IPS-18c (cell line): Measurements from ENCODE around the gene AJM1.
"Not testable (repeated sequence)": the region's sequence is repeated elsewhere in the genome, so short reads cannot be mapped to it uniquely, and the experiment has no call there.

Experiments
- H3K4me3 ChIP-seq: 2 replicates; pipeline ENCODE4 v1.7.0; 2013; ENCODE audit warnings: low read depth, mild to moderate bottlenecking, low read length, moderate library complexity; ENCODE audit not compliant: insufficient read depth
- H3K9me3 ChIP-seq: one replicate; pipeline ENCODE4 v1.6.1; 2013; ENCODE audit warnings: mild to moderate bottlenecking, low read length, moderate library complexity; ENCODE audit not compliant: control insufficient read depth, insufficient read depth

Gene AJM1

DNA sequence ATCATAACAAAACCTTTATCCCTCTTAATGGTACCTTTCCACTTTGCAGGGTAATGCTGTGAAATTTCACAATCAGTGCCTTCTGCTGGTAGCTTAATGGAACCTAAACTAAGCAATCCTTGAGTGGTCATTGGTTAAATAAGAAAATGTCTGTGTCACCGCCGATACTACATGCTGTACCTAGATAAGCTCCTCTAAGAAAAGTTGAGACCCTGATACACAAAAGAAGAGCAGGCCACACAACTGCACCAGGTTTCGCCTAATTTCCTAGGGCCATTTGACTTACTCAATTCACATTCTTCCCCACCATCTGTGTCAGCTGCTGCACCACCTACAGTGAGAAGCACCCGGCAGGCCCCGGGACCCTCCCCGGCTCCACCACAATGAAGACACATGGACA, 32.9 kb downstream of the AJM1 start:
- peaks cover 17% of the 10 kb centered on the region for H3K9me3 ChIP-seq
- no peak overlapping the region for H3K4me3 ChIP-seq

DNA sequence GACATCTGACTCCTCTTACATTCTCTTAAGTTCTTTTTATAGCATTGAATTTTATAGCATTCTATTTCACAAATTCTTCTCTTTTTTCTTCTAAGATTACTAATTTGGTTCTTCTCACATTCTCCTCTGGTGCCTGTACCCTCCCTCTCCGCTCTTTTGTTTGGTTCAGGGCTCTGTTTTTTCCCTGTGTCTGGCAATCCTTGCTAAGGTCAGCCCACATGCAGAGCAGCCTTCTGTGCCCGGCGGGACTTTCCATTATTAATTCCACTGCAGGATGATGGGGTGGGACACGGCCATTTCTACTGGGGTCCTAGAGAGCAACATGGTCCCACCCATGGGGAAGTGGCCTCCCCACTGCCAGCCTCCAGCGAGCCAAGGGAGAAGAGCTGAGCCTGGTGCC, 34.2 kb downstream of the AJM1 start:
- Histone ChIP-seq H3K9me3 (peaks cover 14% of the 10 kb centered on the region), H3K4me3 (no peak overlapping the region)

GRCh38 chr9:136880651-136881050, 38.4 kb downstream of the AJM1 start:
- Histone ChIP-seq H3K9me3 (peaks cover 2% of the 10 kb centered on the region), H3K4me3 (no peak overlapping the region)

DNA sequence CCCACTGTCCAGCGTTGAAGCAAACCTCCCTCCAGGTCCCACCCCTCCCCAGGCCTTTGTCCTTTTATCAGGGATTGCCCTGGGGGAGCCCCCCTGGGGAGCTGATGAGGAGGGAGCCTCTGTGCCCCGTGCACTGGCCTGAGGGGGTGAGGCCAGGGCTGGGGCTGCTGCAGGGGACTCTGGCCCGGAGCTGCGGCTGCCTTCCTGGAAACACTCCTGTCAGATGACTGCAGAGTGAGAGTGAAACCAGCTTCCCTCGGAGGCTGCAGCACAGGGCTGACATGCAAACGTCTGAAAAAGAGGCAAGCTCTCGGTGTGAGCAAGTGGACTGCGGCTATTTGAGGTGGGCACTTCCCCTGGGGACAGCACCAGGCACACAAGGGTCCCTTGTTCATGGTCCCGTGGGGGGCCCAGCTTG, 39.4 kb downstream of the AJM1 start:
- Histone ChIP-seq H3K4me3 (no peak overlapping the region), H3K9me3 (peaks cover 2% of the 10 kb centered on the region)

DNA sequence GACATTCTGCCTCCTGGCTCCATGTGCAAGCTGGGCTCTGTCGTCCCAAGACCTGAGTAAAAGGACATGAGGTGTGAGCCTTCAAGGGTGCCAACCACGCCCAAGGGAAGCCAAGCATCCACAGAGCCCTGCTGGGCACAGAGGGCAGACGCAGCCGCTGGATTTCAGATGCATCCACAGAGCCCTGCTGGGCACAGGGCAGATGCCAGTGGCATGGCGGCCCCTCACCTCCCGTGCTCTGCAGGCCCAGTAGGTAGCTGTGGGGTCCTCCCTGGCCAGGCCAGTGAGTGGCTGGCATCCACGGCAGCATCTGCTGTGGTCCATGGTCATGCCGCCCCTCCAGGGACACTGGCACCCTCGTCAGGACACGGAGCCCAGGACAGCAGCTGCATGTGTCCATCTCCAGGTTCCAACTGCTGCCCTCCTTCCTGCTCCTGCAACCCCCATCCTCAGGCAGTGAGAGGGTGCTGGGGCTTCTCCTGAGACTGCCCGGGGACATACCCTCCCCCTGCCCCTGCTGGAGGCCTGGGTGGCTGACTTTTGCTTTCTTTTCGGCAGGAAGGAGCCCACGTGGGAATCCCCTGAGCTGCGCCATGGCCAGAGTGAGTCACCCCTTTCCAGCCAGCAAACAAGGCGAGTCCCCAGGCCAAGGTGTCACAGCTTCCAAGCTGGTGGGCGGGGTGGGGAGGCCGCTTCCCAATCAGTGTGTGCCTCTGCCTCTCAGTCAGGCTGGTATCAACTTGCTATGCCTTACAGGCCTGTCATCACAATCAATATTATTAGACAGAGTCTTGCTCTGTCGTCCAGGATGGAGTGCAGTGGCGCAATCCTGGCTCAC, 40.0 kb downstream of the AJM1 start:
- Histone ChIP-seq H3K4me3 (no peak overlapping the region), H3K9me3 (peaks cover 3% of the 10 kb centered on the region)

DNA sequence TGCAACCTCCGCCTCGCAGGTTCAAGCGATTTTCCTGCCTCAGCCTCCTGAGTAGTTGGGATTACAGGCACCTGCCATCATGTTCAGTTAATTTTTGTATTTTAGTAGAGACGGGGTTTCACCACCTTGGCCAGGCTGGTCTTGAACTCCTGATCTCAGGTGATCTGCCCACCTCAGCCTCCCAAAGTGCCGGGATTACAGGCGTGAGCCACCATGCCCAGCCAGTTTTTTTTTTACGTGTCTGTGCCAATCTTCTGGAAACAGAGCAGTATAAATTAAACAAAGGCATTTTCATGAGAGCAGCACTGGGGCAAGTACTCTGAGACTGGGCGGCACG, 40.6 kb downstream of the AJM1 start:
- not testable (repeated sequence) for H3K4me3 ChIP-seq, H3K9me3 ChIP-seq

DNA sequence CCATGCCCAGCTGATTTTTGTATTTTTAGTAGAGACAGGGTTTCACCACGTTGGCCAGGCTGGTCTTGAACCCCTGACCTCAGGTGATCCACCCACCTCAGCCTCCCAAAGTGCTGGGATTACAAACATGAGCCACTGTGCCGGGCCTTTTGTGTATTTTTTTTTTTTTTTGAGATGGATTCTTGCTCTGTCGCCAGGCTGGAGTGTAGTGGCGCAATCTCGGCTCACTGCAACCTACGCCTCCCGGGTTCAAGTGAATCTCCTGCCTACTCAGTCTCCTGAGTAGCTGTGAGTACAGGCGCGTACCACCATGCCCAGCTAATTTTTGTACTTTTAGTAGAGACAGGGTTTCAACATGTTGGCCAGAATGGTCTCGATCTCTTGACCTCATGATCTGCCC, 41.4 kb downstream of the AJM1 start:
- H3K4me3 ChIP-seq = not testable (repeated sequence)

DNA sequence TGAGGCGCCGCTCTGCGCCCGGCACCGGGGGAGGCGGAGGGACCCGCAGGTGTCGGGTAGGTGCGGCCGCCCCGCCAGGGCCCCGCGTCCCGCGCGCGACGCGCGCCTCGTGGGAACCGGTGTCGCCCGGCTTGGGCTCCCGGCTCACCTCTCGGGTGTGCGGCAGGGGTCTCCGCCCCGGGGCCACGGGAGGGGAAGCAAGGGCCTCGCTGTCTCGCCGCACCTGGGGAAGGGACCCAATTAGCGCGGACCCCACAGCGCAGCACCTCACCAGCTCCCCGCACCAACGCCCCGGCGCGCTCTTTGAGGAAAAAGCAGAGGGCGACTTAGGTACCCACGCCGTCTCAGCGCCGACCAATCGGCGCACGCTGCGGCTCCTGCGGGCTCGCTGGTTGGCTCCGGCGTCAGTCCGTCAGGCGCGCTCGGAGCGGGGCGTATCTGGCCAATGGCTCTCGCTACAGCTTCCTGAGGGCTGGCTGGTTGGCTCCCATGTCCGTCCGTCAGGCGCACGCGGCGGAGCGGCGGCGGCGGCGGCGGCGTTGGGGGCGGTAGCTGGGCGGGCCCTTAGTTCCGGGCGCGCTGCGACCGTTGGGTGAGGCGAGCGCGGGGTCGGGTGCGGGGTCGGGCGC, 43.8 kb downstream of the AJM1 start, which contains the start of gene TRAF2:
TSS of gene TRAF2 (plus strand) at position 567 of the 629 bp plus-strand sequence. CDS start 12,225 bp downstream, outside the sequence.
- peaks cover 3% of the 10 kb centered on the region for H3K9me3 ChIP-seq

More for the DNA sequence above, 41.4 kb downstream of the AJM1 start:
- not testable (repeated sequence) for H3K9me3 ChIP-seq

DNA sequence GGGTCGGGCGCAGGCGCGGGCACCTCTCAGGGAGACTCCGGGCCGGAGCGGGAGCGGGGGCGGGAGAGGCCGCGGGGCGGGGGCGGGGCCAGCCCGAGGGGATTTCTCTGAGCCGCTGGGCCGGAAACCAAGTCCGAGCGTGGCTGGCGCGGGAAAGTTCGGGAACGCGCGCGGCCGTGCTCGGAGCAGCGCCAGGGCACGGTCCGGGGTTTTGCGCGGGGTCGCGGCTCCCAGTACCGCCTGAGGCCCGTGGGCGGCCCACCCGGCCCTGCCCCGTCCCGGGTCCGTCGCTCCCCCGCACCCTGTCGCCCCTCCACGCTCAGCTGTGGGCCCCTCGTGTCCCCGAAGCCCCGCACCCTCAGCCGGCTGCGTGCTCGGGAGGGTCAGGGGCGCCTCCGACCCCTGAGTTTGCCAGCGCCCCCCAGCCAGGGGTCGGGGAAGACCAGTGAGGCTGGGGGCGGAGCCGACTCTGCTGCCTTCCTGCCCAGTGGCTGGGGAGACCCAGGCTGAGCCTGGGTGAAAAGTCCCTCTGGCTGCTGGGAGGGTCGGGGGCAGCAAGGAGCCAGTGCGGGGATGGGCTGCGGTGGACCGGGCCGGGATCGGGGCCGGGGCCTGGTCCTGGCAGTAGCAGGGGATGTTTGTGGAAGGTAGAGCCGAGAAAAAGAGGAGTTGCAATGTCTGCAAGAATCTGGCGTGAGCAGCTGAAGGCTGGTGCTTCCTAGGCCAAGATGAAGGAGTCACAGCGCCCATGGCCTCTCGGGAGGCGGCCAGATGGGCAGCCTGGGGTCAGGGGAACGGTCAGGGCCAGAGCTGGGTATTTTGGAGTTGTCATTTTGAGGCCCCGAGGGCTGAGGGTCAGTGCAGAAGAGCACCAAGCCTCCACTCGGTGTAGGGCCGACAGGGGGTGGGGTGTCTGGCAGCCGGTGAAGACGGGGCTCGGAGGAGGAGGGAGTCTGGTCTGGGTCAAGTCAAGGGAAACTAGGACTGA, 44.6 kb downstream of the AJM1 start:
- H3K9me3 ChIP-seq = peaks cover 3% of the 10 kb centered on the region
- peak overlapping the region; percentile 77 for H3K4me3 ChIP-seq

More for the DNA sequence above, 43.8 kb downstream of the AJM1 start, which contains the start of gene TRAF2:
- H3K4me3 ChIP-seq = peak within 1 kb of the TSS; percentile 91

DNA sequence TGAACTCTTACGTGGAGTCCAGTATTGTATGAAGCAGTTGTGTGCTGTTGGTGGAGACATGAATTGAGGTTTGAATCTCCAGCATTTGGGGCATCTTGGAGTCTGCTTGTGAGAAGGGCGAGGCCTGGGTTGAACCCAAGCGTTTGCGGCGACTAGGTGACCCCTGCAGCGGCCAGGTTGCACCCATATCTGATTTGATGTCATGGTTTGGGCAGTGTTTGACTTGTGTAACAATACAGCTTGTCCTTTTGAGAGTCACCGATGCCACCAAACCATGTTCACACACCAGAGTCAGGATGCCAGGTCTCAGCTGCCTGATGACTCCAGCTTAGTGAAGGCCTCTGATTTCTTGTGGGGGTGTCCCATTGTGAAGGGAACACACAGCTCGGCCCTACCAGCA, 46.2 kb downstream of the AJM1 start:
- Histone ChIP-seq H3K4me3 (no peak overlapping the region), H3K9me3 (peaks cover 3% of the 10 kb centered on the region)

DNA sequence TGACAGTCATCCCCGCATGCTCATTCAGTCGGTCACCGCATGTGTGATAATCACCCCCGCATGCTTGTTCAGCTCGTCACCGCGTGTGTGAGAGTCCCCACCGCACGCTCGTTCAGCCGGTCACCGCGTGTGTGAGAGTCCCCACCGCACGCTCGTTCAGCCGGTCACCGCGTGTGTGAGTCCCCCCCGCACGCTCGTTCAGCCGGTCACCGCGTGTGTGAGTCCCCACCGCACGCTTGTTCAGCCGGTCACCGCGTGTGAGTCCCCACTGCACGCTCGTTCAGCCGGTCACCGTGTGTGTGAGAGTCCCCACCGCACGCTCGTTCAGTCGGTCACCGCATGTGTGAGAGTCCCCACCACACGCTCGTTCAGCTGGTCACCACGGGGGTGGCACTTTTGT, 47.6 kb downstream of the AJM1 start:
- H3K9me3 ChIP-seq = peaks cover 3% of the 10 kb centered on the region
- no peak overlapping the region for H3K4me3 ChIP-seq

GRCh38 chr9:136890661-136891060, 48.4 kb downstream of the AJM1 start:
- Histone ChIP-seq H3K9me3 (peaks cover 3% of the 10 kb centered on the region), H3K4me3 (no peak overlapping the region)
